GM10847 (cell line): ENCODE results near the gene MUC5AC.

Source experiments
- POLR2A ChIP-seq: IDR thresholded peaks from 2 replicates; pipeline ENCODE4 v1.6.1; 2011; ENCODE audit not compliant: insufficient read length; ENCODE audit errors: extremely low read depth

Gene MUC5AC

GRCh38 chr11:1204381-1205101 lies 46.8 kb downstream of the MUC5AC start:
- no peak for TF ChIP-seq POLR2A

GRCh38 chr11:1205121-1205986 lies 47.6 kb downstream of the MUC5AC start:
- no peak for TF ChIP-seq POLR2A

DNA sequence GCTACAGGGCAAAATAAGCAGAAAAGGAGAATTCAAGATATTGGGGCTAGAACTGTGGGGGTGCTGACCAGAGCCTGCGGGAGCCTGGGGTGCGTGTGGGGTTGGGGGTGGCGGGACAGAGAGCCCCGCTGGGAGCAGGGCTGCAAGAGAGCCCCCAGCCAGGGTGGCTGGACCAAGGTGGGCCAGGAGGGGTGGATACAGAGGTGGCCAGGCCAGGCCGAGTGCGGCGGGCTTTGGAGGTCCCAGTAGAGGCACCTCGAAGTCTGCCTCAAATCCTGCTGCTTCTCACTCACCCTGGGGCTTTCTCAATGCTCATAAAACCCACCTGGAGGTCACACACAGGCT lies 48.2 kb downstream of the MUC5AC start:
- TF ChIP-seq POLR2A = no peak

DNA sequence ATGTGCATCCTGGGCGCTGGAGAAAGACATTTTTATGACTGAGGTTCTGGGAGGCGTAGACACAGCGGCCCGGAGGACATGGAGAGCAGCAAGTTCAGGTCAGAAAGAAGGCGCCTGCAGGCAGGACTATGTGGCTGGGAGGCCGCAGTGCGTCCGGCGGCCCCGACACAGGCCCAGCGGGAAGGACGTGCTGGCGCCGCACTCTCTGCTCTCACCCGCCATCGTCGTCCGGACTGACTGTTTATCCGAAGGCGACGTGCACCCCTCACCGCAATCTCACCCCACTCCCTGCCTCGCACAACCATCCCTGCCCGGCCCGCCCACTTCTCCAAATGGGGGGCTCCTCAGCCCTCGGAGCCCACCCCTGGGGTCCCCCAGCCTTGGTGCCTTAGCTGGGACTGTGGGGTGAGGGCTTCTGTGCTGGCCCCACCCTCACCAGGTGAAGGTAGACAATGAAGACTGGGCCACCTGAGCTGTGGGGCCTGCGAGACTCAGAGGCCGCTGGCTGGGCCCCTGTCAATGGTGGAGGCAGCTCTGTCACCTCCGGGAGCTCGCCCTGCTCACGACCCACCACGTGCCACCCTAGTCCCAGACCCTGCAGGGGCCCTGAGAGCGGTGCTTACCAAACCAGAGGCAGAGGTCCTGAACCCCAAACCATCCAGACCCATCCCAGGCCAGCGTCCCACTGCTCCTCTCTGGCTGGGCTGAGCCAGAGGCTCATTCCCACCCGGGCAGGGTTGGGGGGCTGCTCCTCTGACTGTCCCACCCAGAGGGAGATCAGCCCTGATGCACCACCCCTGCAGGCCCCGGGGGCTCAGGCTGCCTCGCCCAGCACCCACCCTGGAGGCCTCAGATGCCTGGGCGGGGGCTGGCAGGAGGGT lies 48.9 kb downstream of the MUC5AC start:
- TF ChIP-seq POLR2A = no peak

DNA sequence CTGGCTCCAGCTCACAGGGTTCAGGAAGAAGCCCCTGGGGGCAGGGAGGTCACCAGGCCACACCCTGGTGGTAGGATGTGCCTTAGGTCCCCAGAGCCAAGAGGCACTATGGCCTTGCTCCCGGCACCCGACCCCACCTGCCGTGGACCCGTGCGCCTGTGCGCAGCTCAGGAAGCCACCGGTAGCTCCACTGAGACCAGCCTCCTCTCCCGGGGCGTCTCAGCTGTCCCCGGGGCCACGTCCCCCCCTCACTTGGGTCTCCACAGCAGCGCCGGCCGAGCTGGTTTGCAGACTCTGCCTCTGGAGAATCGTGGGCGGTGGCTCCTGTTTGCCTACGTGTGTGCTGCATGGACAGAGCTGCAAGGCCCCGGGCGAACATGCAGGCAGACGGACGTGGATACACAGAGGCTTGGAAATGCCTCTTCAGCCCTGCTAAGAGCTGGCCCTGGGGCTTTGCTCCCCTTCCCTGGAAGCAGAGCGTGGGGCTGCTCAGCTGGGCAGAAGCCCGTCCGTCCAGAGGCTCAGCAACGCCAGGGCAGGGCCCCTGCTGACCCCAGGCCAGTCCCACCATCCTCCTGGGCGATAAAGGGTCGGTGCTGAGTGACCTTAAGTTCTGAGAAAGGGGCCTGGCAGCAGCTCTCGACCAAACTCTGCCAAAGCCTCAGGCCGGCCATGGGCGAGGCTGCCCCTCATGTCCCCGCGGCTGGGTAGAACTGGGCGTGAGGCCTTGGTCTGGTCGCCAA lies 49.8 kb downstream of the MUC5AC start:
- no peak for TF ChIP-seq POLR2A

DNA sequence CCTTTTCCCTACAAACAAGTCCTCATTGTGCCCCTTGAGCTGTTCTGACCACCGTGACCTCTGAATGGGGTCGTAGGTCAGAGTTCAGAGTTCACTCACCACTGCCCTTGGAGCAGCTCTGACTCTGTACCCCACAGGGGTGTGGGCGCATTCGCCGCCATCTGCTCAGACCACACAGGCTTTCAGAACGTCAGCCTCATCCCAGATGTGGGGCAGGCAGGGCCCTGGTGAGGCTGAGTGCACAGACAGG lies 50.3 kb downstream of the MUC5AC start:
- no peak for TF ChIP-seq POLR2A

- TF ChIP-seq POLR2A = no peak
These were observed 50.9 kb downstream of the MUC5AC start for GRCh38 chr11:1208394-1209261.

DNA sequence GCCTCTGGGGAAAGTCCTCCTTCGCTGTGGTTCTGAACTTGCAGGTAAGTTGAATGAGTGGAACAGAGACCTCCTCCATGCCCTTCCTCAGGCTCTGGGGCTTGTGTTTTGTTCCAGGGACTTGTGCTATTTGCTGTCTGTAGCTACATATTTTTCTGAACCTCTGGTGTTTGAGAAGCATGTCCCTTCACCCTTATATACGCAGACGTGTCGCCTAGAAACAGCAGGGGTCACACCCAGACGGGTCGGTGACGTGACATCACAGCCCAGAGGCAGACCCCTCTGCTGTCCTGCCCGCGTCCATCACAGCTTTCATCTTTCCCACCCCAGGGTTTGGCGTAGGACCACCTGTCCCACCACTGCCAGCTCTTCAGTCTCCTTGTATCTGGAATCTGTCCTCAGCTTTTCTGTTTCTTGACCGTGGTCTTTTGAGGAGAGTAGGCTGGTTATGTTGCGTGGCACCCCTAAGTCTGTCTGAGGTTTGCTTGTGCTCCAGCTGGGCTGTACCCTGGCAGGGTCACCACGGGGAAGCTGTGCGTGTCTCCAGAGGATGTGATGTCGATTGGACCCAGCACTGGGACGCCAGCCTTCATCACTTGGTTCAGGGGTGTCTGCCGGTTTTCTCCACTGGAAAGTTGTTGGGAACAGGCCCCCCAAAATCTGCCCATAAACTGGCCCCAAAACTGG lies 51.8 kb downstream of the MUC5AC start:
- no peak for TF ChIP-seq POLR2A

GRCh38 chr11:1211838-1212237 lies 54.1 kb downstream of the MUC5AC start:
- TF ChIP-seq POLR2A = no peak

GRCh38 chr11:1217151-1217550 lies 59.4 kb downstream of the MUC5AC start:
- TF ChIP-seq POLR2A = no peak

DNA sequence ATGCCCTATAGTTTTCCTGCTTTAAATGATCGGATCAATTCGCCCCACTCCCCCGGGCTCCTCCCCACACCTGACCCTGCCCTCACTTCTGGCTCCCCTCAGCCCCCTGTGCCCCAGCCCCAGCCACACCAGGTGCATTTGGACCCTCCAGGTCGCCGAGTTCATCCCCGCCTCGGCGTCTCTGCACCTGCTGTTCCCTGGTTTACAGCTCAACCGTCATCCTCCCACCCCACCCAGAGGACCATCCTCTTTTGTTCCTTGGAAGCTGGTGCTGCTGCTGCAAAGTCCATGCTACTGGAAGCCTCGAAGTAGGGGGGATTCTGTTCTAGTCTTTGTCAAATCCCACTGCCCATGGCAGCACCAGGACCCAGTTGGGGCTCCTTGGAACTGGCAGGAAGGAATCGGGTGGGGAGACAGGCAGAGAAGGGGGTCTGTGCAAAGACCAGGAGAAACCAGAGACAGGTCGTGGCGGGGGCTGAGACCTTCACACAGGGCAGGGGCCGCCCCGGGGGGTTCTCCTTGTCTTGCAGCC lies 60.6 kb downstream of the MUC5AC start:
- no peak for TF ChIP-seq POLR2A

DNA sequence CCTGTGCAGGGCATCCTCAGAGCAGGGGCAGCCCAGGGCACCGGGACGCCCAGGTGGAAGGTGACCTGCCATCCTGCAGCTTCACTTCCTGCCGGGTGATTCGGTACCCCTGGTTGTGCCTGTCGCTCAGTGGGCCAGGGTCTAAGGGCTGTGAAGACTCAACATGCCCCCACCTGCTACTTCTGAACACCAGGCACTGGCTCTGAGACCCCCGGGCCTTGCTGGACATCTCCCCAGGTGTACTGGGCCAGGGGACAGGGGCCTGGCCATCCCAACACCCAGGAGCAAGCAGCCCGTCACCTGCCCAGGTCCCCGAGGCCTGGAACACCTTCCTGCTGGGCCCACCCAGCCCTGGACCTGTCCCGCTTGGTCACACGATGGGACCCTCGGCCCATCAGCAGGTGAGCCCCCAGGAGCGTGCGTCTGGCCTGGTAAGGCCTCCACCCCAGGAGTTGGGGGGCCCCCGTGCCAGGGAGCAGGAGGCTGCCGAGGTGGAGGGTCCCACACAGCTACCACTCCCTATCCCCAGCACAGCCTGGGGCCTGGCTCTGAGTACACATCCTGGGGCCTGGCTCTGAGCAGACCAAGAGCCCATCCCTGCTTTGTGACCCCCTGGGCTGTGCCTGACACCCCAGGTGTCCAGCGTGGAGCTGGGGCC lies 61.2 kb downstream of the MUC5AC start:
- TF ChIP-seq POLR2A = no peak

- no peak for TF ChIP-seq POLR2A
These were observed 61.7 kb downstream of the MUC5AC start for GRCh38 chr11:1219446-1219833.
